Activated naive CD4-positive, alpha-beta T cell treated with Interleukin-2 at 50 U/mL for 16 hours (primary cell): ENCODE results near the gene MAGED1.

Source experiments
- DNase-seq: peaks from one replicate; pipeline ENCODE4 v3.0.0-alpha.2; 2020

The MAGED1 gene, protein sequence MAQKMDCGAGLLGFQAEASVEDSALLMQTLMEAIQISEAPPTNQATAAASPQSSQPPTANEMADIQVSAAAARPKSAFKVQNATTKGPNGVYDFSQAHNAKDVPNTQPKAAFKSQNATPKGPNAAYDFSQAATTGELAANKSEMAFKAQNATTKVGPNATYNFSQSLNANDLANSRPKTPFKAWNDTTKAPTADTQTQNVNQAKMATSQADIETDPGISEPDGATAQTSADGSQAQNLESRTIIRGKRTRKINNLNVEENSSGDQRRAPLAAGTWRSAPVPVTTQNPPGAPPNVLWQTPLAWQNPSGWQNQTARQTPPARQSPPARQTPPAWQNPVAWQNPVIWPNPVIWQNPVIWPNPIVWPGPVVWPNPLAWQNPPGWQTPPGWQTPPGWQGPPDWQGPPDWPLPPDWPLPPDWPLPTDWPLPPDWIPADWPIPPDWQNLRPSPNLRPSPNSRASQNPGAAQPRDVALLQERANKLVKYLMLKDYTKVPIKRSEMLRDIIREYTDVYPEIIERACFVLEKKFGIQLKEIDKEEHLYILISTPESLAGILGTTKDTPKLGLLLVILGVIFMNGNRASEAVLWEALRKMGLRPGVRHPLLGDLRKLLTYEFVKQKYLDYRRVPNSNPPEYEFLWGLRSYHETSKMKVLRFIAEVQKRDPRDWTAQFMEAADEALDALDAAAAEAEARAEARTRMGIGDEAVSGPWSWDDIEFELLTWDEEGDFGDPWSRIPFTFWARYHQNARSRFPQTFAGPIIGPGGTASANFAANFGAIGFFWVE

DNA sequence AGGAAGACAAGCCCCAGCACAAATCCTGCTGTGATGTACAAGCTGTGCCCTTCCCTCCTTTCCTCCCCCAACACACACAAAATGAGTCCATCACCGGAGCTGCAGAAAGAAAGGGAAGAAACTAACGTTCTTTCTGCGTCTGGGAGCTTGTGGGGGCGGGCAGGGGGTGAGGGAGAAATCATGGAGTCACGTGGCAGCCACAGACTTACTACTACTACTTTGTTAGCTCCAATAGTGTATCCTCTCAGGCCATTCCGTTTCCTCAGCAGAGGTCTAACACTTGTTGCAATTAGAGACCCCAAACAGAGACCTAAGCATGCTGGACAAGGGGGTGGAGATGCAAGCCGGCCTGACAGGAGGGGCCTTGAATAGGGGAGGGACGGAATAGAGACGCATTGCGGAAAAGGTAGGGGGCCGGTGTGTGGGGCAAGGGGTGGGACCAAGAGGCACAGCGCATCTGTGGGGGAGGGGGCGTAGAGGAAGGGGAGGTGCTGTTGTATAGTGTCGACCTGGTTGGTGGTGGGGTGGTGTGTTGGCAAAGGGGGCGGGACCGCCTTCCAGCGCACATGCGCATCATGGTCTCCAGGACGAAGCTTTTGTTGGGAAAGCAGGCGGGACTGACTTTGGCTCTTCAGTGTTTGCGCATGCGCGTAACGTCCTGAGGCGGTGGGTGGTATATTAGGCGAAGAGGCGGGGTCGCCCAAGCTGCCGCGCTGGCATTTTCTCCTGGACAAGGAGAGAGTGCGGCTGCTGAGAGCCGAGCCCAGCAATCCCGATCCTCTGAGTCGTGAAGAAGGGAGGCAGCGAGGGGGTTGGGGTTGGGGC is at the start of gene MAGED1:
Gene MAGED1 (plus strand): TSS at position 703 of the 825 bp plus-strand sequence. CDS start 682 bp downstream, outside the sequence.
- DNase-seq = peak; percentile 79

DNA sequence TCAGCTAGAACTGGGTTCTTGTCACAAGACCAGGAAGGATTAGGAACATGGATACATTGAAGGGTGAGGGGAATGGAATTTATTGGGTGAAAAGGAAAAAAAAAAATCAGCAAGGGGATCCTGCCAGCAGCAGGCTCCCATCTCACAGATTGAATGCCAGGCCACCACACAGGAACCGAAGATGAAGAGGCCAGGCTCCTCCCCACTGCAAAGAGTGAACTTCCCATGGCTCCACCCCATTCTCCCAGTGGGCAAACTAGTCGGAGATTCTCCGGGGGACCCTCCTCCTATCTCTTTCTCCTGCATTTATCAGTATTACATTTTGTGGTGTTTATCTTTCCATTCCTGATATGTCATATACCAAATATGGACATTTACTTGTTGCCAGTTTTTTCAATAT is 46.0 kb upstream of the MAGED1 start:
- DNase-seq = no peak

DNA sequence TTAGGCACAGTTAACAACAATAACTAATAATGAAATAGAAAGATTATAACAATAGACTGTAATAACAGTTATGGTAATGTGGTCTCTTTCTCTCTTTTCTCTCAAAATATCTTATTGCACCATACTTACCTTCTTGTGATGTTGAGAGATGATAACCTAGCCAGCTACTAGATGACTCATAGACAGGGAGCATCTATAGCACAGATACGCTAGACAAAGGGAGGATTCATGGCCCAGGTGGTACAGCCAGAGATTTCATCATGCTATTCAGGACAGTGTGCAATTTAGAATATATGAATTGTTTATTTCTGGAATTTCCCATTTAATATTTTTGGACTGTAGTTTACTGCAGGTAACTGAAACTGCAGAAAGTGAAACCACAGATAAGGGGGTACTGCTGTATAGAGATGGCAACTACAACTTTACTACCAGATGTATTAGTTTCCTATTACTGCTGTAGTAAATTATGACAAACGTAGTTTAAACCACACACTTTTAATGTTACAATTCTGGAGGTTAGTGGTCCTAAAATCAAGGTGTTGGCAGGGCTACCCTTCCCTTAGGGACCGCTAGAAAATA is 41.8 kb upstream of the MAGED1 start:
- no peak for DNase-seq

DNA sequence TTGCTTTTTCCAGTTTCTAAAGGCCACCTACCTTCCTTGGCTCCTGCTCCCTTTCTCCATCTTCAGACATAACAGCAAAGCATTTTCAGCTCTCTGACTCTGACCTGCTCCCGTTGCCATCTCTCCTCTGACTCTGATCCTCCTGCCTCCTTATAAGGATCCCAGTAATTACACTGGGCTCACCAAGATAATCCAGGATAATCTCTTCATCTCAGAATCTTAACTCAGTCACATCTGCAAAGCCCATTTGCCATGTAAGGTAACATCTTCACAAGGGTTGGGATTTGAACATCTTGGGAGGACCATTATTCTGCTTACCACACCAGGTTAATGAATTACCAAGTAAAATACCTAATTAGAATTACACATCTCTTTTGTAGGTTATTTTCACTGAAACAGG is 41.3 kb upstream of the MAGED1 start:
- DNase-seq = no peak

DNA sequence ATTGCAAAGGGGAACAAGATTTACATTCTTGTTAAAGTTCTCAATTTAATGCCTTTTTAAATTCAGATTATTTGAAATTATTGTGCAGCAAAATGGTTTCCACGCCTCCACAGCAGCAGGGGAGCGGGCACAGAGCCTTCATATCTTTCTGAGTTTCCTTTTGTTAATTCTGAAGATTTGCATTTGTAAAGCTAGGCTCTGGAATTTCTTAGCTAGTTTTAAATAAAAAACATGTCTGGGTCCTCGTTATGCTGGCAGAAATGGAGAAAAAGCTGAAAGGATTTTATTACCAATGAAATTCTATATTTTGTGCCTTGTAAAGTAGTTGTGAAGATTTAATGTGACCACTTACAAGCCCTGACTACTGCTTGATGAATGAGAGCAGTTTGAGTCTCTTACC is 40.8 kb upstream of the MAGED1 start:
- no peak for DNase-seq

DNA sequence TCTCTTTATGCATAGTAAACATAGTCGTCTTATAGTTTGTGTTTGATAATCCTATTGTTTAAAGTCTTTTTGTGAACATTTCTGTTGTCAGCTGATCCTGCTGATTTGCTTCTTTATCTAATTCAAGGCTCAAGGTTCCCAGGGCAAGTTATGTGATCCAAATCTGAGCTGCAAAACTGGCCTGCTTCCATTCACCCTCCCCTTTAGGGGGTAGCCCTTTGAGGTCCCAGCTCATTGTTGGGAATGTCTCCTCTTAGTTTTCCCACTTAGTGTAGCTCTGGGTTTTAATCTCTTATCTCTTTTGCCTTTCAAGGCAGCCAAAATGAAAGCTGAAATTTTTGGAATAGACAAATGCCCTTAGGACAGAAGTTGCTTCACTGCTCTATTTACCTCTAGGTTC is 40.2 kb upstream of the MAGED1 start:
- no peak for DNase-seq

DNA sequence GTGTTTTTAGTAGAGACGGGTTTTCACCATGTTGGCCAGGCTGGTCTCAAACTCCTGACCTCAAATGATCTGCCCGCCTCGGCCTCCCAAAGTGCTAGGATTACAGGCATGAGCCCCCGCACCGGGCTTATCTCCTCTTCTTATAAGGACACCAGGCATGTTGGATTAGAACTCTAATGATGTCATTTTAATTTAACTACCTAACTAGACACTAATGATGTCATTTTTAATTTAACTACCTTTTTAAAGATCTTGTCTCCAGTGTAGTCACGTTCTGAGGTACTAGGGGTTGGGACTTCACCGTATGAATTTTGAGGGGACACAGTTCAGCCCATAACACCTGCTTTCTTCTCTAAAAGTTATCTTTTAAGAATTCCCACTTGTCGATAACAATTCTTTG is 37.7 kb upstream of the MAGED1 start:
- DNase-seq = no peak

DNA sequence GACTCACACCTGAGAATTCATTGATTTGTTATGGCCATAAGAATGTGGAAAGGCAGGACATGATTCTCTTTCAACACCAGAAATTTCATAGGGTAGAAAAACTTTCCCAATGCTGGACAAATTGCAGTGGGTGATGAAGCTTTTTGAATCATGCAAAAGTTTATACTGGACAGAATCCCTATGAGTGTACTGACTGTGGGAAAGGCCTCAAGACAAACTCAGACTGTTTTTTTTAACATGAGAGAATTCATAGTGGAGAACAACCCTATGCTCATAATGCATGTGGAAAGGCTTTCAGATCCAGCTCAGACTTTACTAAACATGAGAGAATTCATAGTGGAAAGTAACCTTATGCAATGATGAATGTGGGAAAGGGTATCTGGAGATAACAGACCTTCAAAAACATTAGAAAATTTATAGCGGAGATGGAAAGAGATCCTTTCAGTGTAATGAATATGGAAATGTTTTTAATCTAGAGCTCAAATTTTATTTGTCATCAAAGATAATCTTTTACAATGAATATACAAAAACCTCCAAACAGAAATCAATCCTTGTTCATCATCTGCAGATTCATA is 36.2 kb upstream of the MAGED1 start:
- no peak for DNase-seq

DNA sequence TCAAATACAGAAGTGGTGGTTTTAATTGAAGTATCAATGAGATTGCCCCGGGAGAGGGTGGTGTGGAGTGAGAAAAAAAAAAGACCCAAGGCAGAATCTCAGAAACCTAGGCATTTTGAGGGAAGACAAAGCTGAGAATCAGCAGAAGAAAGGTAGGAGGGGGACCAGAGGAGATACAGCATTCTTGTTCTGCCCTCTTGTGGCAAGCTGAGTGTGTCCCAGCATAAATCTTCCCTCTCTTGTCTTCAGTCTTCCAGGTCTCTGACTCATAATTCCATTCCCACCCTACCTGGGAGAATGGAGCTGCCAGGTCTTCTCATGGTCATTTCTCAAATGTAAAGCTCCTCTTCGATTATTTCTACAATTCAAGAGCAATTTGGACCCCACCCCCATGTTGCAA is 32.7 kb upstream of the MAGED1 start:
- no peak for DNase-seq

DNA sequence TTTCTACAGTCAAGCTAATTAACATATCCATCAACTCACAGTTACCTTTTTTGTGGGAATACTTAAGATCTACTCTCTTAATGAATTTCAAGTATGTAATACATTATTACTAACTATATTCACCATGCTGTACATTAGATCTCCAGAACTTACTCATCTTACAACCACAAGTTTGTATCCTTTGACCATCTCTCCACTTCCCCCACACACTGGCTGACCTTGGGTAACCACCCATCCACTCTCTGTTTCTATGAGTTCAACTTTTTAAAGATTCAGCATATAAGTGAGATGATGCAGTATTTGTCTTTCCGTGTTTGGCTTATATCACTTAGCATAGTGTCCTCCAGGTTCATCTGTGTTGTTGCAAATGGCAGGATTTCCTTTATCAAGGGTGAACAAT is 30.5 kb upstream of the MAGED1 start:
- DNase-seq = no peak

DNA sequence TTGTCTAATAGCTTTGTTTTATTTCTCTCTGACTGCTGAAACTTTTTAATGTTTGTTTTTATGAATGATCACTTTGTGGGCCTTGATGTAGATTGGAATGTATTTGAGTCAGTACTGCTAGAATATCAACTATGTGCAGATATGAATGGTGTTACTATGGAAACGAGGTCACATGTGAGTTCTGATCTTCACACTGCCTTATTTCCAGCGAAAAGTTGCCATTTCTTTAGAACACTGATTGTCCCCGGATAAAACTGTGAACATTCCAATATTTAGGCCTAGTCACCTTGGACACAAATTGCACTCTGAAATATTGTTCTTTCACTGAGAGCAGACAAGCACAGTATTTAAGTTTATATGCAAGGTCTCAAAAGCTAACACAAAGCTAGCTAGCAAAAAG is 27.2 kb upstream of the MAGED1 start:
- DNase-seq = no peak

DNA sequence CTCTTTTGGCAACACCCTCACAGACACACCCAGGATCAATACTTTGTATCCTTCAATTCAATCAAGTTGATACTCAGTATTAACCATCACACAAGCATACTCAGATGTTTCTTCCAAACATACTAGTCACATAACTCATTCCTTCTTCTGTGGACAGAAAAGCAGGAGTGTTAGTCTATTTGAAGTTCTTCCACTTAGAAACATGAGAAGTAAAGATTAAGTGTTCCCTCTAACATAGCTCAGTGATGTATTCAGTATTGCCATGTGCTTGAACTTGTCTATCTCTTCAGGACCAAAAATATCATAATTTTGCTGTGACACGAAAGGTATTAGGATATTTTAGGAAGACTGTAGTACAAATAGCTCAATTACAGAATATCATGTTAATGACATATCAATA is 25.8 kb upstream of the MAGED1 start:
- DNase-seq = no peak

DNA sequence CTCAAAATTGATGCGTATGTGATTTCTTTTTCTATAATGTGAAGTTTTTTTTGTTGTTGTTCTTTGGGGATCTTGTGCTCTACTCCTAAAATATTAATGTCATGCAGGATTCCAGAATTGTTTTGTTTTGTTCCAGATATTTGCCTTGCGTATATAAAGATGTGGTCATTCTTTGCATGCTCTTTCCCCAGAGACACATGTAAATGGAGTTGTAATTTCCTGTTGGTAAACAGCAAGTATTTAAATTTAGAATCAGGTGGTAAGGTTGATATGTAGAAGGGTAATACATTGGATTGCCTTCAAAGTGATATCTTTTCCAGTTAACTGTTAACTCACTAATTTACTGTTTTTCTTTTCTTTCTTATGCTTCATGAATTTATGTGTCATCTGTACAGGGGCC is 23.1 kb upstream of the MAGED1 start:
- DNase-seq = no peak

DNA sequence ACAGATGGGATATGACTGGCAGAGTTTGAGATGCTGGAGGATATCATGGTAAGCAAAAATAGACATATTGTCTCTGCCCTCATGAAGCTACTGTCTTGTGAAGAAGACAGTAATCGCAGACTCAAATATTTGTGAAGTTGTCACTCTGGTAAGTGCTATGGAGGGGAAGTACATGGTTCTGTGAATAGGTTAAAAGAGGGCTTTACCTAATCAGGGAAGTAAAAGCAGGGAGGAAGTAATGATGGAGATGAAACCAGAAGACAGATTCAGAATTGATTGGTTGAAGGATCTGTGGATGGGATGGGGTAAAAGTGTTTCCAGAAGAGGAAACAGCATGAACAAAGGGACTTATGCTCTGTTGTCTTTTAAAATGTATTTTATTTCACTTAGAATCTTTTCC is 19.3 kb upstream of the MAGED1 start:
- DNase-seq = no peak

DNA sequence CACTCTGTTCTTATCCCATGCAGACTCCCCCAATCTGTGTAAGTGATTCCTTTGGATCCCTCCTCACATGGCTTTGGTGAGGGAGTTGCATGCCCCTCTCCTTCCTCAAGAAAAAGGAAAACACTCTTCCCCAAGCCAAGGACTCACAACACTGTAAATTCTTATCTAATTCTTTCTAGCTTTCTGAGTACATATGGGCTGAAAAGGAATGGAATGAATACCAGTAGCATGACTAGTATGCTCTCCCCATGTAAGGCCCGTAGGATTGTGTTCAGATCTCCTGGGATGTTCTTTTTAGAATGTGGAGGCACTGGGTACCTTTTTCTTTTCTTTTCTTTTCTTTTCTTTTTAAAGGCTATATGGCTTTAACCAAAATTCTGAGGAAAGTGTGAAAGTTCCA is 17.0 kb upstream of the MAGED1 start:
- no peak for DNase-seq

DNA sequence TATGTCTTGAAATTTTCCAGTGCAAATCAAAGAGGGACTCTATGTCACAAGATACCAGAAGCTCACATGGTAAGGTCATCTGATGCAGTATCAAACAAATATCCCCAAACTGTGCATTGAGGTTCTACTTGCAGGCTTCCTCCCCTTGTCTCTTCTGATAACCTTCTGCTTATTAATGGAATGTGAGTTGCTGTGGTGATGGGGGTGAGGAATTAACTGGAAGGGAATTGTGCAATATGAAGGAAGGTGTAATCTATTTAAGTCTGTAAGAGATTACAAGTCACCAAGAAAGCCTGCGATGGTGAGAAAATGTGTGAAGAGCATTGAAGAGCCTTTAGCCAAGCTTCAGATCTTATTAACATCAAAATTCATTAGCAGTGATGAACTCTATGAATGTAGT is 15.4 kb upstream of the MAGED1 start:
- no peak for DNase-seq

DNA sequence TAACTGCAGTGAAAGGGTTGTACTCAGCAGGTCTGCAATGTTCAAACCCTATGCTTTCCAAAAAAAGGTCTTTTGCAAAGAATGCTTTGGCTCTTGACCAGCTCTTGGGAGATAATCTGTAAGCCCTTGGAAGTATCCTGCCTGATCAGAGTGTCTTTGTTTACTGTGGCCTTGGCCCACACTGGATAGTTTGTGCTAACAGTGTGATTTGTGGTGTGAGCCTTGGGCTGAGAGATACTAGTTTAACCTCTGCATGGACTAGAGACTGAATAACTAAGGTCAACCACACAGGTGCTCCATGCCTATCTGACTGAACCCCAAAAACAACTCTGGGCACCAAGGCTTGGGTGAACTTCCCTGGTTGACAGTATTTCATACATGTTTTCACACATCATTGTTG is 3.6 kb upstream of the MAGED1 start:
- no peak for DNase-seq

DNA sequence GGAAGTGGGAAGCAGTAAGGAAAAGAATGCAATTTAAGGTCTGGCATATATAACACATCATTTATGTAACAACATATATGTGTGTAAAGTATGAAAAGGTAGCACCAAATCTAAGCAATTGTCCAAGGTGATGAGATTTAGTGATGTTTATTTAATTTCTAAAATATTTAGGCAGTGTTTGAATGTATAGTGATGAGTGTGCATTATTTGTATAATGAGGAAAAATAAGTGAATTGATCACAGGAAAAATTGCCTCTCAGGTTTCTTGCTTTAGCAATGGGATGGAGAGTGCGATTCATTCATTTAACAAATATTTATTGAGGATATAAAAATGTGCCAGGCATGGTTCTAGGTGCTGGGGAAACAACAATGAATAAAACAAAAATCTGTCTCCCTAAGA is 2.2 kb upstream of the MAGED1 start:
- DNase-seq = no peak

DNA sequence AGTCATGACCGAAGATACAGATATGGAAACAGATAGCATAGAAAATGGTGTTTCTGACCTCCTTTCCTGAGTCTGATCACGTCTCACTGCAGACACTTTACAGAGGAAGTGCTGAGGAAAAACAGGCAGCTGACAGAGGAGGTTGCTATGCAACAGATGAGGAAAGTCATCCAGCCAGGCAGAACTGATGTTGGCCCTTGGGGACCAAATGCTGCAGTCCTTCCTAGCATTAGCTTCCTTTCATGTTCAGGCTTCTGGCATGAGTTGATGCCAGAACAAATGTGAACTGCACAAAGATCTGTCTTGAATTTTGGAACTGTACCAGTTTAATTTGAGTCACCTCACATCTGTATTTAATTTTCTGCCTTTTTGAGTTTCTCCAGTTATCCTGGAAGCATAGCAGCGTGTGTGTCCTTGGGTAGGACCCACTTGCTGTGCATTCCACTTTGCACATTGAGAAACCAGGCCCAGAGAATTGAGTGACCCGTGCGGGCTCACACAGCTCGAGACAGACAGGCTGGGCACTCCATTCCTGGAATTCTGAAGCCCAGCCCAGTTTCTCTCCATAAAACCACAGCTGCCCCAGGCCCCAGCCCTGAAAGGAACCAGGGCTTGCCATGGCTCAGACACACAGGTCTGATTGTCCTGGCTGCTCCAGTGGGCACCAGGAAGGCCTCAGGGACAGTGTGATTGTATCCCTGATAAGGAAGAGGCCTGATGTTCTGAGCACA is 1.4 kb upstream of the MAGED1 start:
- DNase-seq = no peak

DNA sequence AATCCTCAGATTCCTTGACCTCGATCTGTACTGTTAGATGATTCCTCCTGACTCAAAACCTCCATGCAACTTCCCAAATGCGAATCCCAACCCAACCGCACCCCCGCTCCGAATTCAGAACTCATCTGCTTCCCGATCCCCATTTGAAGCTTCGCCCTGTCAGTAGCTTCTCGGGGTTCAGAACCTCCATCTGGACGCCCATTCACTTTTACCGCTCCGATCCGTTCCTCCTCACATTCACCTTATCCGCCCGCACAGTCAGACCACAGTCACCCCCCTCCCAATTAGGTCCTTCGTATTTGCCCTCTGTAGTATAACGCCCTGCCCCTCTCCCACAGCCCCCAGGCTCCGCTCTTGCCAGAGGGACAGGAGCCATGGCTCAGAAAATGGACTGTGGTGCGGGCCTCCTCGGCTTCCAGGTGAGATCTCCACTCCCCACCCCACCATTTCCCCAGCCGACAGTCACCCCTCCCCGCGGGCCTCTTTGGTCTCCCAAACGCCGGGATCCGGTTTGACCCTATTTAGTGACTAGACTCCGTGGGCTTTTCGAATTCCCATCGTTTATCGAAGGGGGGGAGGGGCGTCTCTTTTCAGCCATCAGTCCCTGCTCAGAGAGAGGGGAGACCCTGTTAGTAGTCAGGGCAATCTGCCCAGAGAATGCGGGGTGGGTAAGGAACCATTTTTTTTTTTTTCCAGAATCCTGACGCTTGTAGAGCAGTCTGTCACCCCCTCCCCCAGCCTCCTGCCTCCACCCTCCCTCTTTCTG is 691 bp downstream of the MAGED1 start:
- DNase-seq = peak; percentile 3

DNA sequence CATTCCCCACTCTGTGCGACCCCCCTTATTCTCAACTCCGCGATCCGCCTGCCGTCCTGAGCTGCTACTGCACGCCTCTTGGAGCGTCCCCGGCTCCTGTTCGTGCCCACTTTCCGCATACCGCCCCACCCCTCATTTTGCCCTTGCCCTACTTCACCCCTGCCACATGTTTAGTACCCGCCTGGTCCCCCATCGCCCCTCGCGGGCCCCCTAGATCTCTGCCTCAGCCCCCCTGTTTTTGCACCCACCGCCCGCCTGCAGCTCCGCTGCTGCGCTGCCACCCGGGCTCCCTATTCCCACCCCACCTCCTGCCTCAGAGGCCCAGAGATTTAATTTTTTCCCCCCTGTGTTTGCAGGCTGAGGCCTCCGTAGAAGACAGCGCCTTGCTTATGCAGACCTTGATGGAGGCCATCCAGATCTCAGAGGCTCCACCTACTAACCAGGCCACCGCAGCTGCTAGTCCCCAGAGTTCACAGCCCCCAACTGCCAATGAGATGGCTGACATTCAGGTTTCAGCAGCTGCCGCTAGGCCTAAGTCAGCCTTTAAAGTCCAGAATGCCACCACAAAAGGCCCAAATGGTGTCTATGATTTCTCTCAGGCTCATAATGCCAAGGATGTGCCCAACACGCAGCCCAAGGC is 1.4 kb downstream of the MAGED1 start:
- DNase-seq = no peak
